Calu3 (cell line): ENCODE results near the gene VAT1. TPM values are rescaled to one million over a fixed set of nuclear protein-coding genes. Genes with fewer than 3 reads are reported as not detected.
"Not testable (repeated sequence)": the region's sequence is repeated elsewhere in the genome, so short reads cannot be mapped to it uniquely, and the experiment has no call there.

Source experiments
- BruUV-seq: library from RNA; stranded (reverse); fragments of 400-500 nt; replicated peaks from 2 replicates; lab custom pipeline; 2021; lab: Mats Ljungman, UMichigan
- CTCF ChIA-PET: fragments of 300-600 bp; sonication (Branson Sonifier 250); formaldehyde crosslinking; loops from one replicate; lab custom pipeline; 2022; ENCODE audit warnings: antibody characterized with exemption; lab: Charles Lee
- DNase-seq: peaks from one replicate; pipeline ENCODE4 v3.0.0; 2022
- H3K27ac Mint-ChIP-seq: one replicate; pipeline ENCODE4 v1.8.0; 2022; ENCODE audit warnings: mixed read lengths; ENCODE audit not compliant: unreplicated experiment
- H3K27me3 Mint-ChIP-seq: one replicate; pipeline ENCODE4 v1.8.0; 2022; ENCODE audit warnings: mixed read lengths; ENCODE audit not compliant: unreplicated experiment
- H3K36me3 Mint-ChIP-seq: one replicate; pipeline ENCODE4 v1.8.0; 2022; ENCODE audit warnings: mild to moderate bottlenecking, moderate library complexity, mixed read lengths; ENCODE audit not compliant: insufficient read depth, unreplicated experiment
- H3K4me1 Mint-ChIP-seq: one replicate; pipeline ENCODE4 v1.8.0; 2022; ENCODE audit warnings: mild to moderate bottlenecking, low read depth, mixed read lengths; ENCODE audit not compliant: unreplicated experiment
- H3K4me3 Mint-ChIP-seq: one replicate; pipeline ENCODE4 v1.8.0; 2022; ENCODE audit warnings: mild to moderate bottlenecking, low read depth, moderate library complexity, mixed read lengths; ENCODE audit not compliant: unreplicated experiment
- H3K9me3 Mint-ChIP-seq: one replicate; pipeline ENCODE4 v1.8.0; 2022; ENCODE audit warnings: low read depth, mixed read lengths; ENCODE audit not compliant: unreplicated experiment
- CTCF ChIP-seq: fragments of 200-600 bp; IDR thresholded peaks from one replicate; pipeline ENCODE4 v1.8.0; 2022; ENCODE audit warnings: antibody characterized with exemption; ENCODE audit not compliant: unreplicated experiment
- intact Hi-C: fragments of 100-400 bp; cut with micrococcal nuclease; formaldehyde crosslinking; loops from one replicate; pipeline ENCODE4 v1.10.0; 2022; ENCODE audit not compliant: unreplicated experiment
- total RNA-seq: library from RNA; stranded (reverse); gene quantifications from 2 replicates; pipeline ENCODE4 v1.2.3, GENCODE V29; 2022

The VAT1 gene
- total RNA-seq, 1 experiment from 2014 or later = 156 TPM

GRCh38 chr17:43068570-43069367 lies 46.6 kb upstream of the VAT1 start:
- CTCF ChIA-PET = interaction anchor here (0.7 kb wide), 2 partner anchors 48 to 94 kb away, joined by 3 read pairs; no protein-coding TSS in a partner anchor

DNA sequence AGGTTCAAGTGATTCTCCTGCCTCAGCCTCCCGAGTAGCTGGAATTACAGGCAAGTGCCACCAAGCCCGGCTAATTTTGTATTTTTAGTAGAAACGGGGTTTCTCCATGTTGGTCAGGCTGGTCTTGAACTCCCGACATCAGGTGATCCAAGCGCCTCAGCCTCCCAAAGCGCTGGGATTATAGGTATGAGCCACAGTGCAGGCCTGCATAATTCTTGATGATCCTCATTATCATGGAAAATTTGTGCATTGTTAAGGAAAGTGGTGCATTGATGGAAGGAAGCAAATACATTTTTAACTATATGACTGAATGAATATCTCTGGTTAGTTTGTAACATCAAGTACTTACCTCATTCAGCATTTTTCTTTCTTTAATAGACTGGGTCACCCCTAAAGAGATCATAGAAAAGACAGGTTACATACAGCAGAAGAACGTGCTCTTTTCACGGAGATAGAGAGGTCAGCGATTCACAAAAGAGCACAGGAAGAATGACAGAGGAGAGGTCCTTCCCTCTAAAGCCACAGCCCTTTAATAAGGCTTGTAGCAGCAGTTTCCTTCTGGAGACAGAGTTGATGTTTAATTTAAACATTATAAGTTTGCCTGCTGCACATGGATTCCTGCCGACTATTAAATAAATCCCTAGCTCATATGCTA lies 40.9 kb upstream of the VAT1 start:
- intact Hi-C loops = no loop called here
- DNase-seq = no peak
- Mint-ChIP-seq H3K27me3 (no peaks in the 10 kb centered on the region), H3K36me3 (peaks cover 24% of the 10 kb centered on the region), H3K4me1 (no peaks in the 10 kb centered on the region), H3K27ac (no peak overlapping the region), H3K4me3 (no peak overlapping the region), H3K9me3 (no peaks in the 10 kb centered on the region)
- no peak for TF ChIP-seq CTCF
- BruUV-seq = no TSS peak
- CTCF ChIA-PET = no interaction called here

More at GRCh38 chr17:43068570-43069367, 46.6 kb upstream of the VAT1 start:
- DNase-seq = no peak
- no peaks in the 10 kb centered on the region for H3K27me3 Mint-ChIP-seq
- H3K4me3 Mint-ChIP-seq = no peak overlapping the region
- no peaks in the 10 kb centered on the region for H3K4me1 Mint-ChIP-seq
- H3K36me3 Mint-ChIP-seq = peaks cover 28% of the 10 kb centered on the region
- H3K9me3 Mint-ChIP-seq = no peaks in the 10 kb centered on the region
- no TSS peak for BruUV-seq
- TF ChIP-seq CTCF = no peak
- no peak overlapping the region for H3K27ac Mint-ChIP-seq
- intact Hi-C loops = no loop called here

GRCh38 chr17:43056051-43056450 lies 33.9 kb upstream of the VAT1 start:
- Mint-ChIP-seq H3K4me1 (no peaks in the 10 kb centered on the region), H3K4me3 (no peak overlapping the region), H3K9me3 (no peaks in the 10 kb centered on the region), H3K27ac (no peak overlapping the region), H3K36me3 (peaks cover 36% of the 10 kb centered on the region), H3K27me3 (no peaks in the 10 kb centered on the region)
- CTCF ChIA-PET = interaction anchor here (0.9 kb wide), 1 partner anchor 11 kb away, joined by 3 read pairs; no protein-coding TSS in a partner anchor
- BruUV-seq = no TSS peak
- TF ChIP-seq CTCF = no peak
- DNase-seq = no peak
- intact Hi-C loops = no loop called here

- BruUV-seq, H3K27me3 Mint-ChIP-seq, H3K4me3 Mint-ChIP-seq, H3K27ac Mint-ChIP-seq, H3K9me3 Mint-ChIP-seq, H3K4me1 Mint-ChIP-seq, CTCF ChIA-PET, intact Hi-C loops, DNase-seq: not testable (repeated sequence)
- H3K36me3 Mint-ChIP-seq = peaks cover 53% of the 10 kb centered on the region
Measured at GRCh38 chr17:43053008-43053407, 30.8 kb upstream of the VAT1 start.
